CD14-positive monocyte (primary cell): ENCODE data around the gene NTN4. TPM values are rescaled to one million over a fixed set of nuclear protein-coding genes. Genes with fewer than 3 reads are reported as not detected.
"Not testable (repeated sequence)": the region's sequence is repeated elsewhere in the genome, so short reads cannot be mapped to it uniquely, and the experiment has no call there.

Source experiments
- DNase-seq, 3 donors: peaks; one replicate each; pipeline ENCODE4 v3.0.0-alpha.2; 2011 to 2022
- H2AFZ ChIP-seq: 2 replicates; pipeline ENCODE4 v1.6.0; 2012; ENCODE audit warnings: mild to moderate bottlenecking, low read depth, low read length, inconsistent platforms; ENCODE audit not compliant: insufficient read depth, poor library complexity, severe bottlenecking
- H3K27ac ChIP-seq, 2 donors: 1 replicate in 1 of 2; 2 replicates in 1 of 2; pipeline ENCODE4 v1.5.1; 2012 to 2013; ENCODE audit warnings: low read length in 2 of 2, control low read depth in 1 of 2, inconsistent platforms in 1 of 2, low read depth in 1 of 2, mild to moderate bottlenecking in 1 of 2
- H3K27me3 ChIP-seq, 2 donors: one replicate each; pipeline versions ENCODE4 v1.6.0 to v1.6.1; 2011 to 2013; ENCODE audit warnings: low read length in 2 of 2; ENCODE audit not compliant: control insufficient read depth in 2 of 2, insufficient read depth in 2 of 2
- H3K36me3 ChIP-seq, 2 donors: replicated peaks in 1 of 2; 1 replicate in 1 of 2; 2 replicates in 1 of 2; pipeline versions ENCODE4 v1.5.1 to v1.6.1; 2012 to 2013; ENCODE audit warnings: low read length in 2 of 2, control low read depth in 1 of 2, inconsistent platforms in 1 of 2, mild to moderate bottlenecking in 1 of 2; ENCODE audit not compliant: insufficient read depth in 2 of 2, control insufficient read depth in 1 of 2
- H3K4me1 ChIP-seq, 2 donors: 1 replicate in 1 of 2; 2 replicates in 1 of 2; pipeline versions ENCODE4 v1.5.1 to v1.6.1; 2012 to 2013; ENCODE audit warnings: low read length in 2 of 2, control low read depth in 1 of 2, inconsistent platforms in 1 of 2, mild to moderate bottlenecking in 1 of 2, moderate library complexity in 1 of 2; ENCODE audit not compliant: insufficient read depth in 2 of 2, control insufficient read depth in 1 of 2
- H3K4me2 ChIP-seq: replicated peaks from 2 replicates; pipeline ENCODE3; 2012; ENCODE audit warnings: low read length, moderate library complexity, mild to moderate bottlenecking; ENCODE audit not compliant: poor library complexity, severe bottlenecking; ENCODE audit errors: extremely low read depth
- H3K4me3 ChIP-seq, 3 experiments: fragments of 200-600 bp in 1 of 3; sonication (generic) in 1 of 3; replicated peaks in 1 of 3; 1 replicate in 2 of 3; 2 replicates in 1 of 3; pipeline ENCODE4 v1.5.1; 2011 to 2013; ENCODE audit warnings: low read length in 3 of 3, mild to moderate bottlenecking in 3 of 3, control low read depth in 2 of 3, low read depth in 2 of 3, inconsistent platforms in 1 of 3, moderate library complexity in 1 of 3
- H3K79me2 ChIP-seq: 2 replicates; pipeline ENCODE4 v1.6.0; 2012; ENCODE audit warnings: mild to moderate bottlenecking, control low read depth, inconsistent platforms, low read length, moderate library complexity; ENCODE audit not compliant: insufficient read depth
- H3K9ac ChIP-seq: 2 replicates; pipeline ENCODE4 v1.6.0; 2017; ENCODE audit warnings: low read length, mild to moderate bottlenecking; ENCODE audit not compliant: insufficient read depth, poor library complexity, severe bottlenecking
- H3K9me3 ChIP-seq, 2 donors: replicated peaks in 1 of 2; 1 replicate in 1 of 2; 2 replicates in 1 of 2; pipeline versions ENCODE4 v1.5.1 to v1.6.1; 2012 to 2013; ENCODE audit warnings: low read length in 2 of 2, control low read depth in 1 of 2; ENCODE audit not compliant: control insufficient read depth in 1 of 2, insufficient read depth in 1 of 2
- H4K20me1 ChIP-seq: 2 replicates; pipeline ENCODE4 v1.6.0; 2012; ENCODE audit warnings: mild to moderate bottlenecking, low read length, control low read depth, moderate library complexity; ENCODE audit not compliant: insufficient read depth
- H3K27ac Mint-ChIP-seq, 7 donors: one replicate each; pipeline ENCODE4 v1.8.0; 2020; ENCODE audit warnings: mild to moderate bottlenecking in 7 of 7, mixed read lengths in 7 of 7, moderate library complexity in 6 of 7, inconsistent platforms in 2 of 7
- H3K27me3 Mint-ChIP-seq, 3 donors: one replicate each; pipeline ENCODE4 v1.8.0; 2021 to 2022; ENCODE audit warnings: low read depth in 3 of 3, mild to moderate bottlenecking in 3 of 3, mixed read lengths in 3 of 3, moderate library complexity in 3 of 3, inconsistent platforms in 1 of 3
- H3K36me3 Mint-ChIP-seq, 2 donors: one replicate each; pipeline ENCODE4 v1.8.0; 2020; ENCODE audit warnings: mixed read lengths in 2 of 2, inconsistent platforms in 1 of 2, mild to moderate bottlenecking in 1 of 2
- H3K4me1 Mint-ChIP-seq: one replicate; pipeline ENCODE4 v1.8.0; 2020; ENCODE audit warnings: mild to moderate bottlenecking, mixed read lengths
- H3K4me3 Mint-ChIP-seq, 2 donors: one replicate each; pipeline ENCODE4 v1.8.0; 2020; ENCODE audit warnings: mild to moderate bottlenecking in 2 of 2, mixed read lengths in 2 of 2, moderate library complexity in 1 of 2
- H3K9me3 Mint-ChIP-seq, 7 donors: one replicate each; pipeline ENCODE4 v1.8.0; 2020 to 2022; ENCODE audit warnings: mixed read lengths in 7 of 7, mild to moderate bottlenecking in 6 of 7, moderate library complexity in 6 of 7, inconsistent platforms in 2 of 7
- WGBS: methylation state at CpG from one replicate; pipeline ENCODE4 v1.1.5; 2013; ENCODE audit warnings: missing lambda C conversion rate; ENCODE audit not compliant: insufficient coverage; 5-methylcytosine and 5-hydroxymethylcytosine counted together
- intact Hi-C, 2 donors: fragments of 100-400 bp; cut with micrococcal nuclease; formaldehyde crosslinking; loops; one replicate each; pipeline versions ENCODE4 v1.15.0 to v1.15.1; 2023
- polyA plus RNA-seq, 3 donors: library from polyadenylated mRNA; depleted of rRNA in 1 of 3; unstranded in 2 of 3; stranded (reverse) in 1 of 3; fragments of 300-500 nt in 2 of 3; fragments of >200 nt in 1 of 3; fragmentation: Illumina TruSeq in 2 of 3; gene quantifications; 1 replicate in 2 of 3; 2 replicates in 1 of 3; pipeline ENCODE4 v1.2.3, GENCODE V29; 2012 to 2021
- TF ChIP-seq, protein P1 (sequence below): fragments of 200-600 bp; IDR thresholded peaks from one replicate; pipeline ENCODE4 v1.8.0; 2022; ENCODE audit warnings: antibody characterized with exemption, mild to moderate bottlenecking

The NTN4 gene
- polyA plus RNA-seq, 3 donors = not detected

GRCh38 chr12:95621725-95622124 is 168.8 kb downstream of the NTN4 start:
- no peaks in the 10 kb centered on the region for H3K79me2 ChIP-seq
- Mint-ChIP-seq H3K4me3 (no peak overlapping the region), H3K27ac (no peak overlapping the region), H3K27me3 (peaks cover 3 to 9% (median 8%) of the 10 kb centered on the region in 3 donors), H3K4me1 (no peaks in the 10 kb centered on the region), H3K36me3 (no peaks in the 10 kb centered on the region), H3K9me3 (peaks cover 0 to 2% (median 0%) of the 10 kb centered on the region in 7 donors)
- intact Hi-C loops = no loop called here
- no peak overlapping the region for H2AFZ ChIP-seq
- H3K4me1 ChIP-seq = no peaks in the 10 kb centered on the region
- no peaks in the 10 kb centered on the region for H4K20me1 ChIP-seq
- H3K27ac ChIP-seq = no peak overlapping the region
- TF ChIP-seq, protein P1, sequence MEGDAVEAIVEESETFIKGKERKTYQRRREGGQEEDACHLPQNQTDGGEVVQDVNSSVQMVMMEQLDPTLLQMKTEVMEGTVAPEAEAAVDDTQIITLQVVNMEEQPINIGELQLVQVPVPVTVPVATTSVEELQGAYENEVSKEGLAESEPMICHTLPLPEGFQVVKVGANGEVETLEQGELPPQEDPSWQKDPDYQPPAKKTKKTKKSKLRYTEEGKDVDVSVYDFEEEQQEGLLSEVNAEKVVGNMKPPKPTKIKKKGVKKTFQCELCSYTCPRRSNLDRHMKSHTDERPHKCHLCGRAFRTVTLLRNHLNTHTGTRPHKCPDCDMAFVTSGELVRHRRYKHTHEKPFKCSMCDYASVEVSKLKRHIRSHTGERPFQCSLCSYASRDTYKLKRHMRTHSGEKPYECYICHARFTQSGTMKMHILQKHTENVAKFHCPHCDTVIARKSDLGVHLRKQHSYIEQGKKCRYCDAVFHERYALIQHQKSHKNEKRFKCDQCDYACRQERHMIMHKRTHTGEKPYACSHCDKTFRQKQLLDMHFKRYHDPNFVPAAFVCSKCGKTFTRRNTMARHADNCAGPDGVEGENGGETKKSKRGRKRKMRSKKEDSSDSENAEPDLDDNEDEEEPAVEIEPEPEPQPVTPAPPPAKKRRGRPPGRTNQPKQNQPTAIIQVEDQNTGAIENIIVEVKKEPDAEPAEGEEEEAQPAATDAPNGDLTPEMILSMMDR = no peak
- no peak overlapping the region for H3K4me2 ChIP-seq
- H3K9ac ChIP-seq = no peak overlapping the region
- DNase-seq = no peak
- H3K36me3 ChIP-seq = no peaks in the 10 kb centered on the region
- WGBS = 100% methylated on average over 2 of the region's 6 CpGs
- H3K9me3 ChIP-seq = no peaks in the 10 kb centered on the region
- no peak overlapping the region for H3K4me3 ChIP-seq
- no peaks in the 10 kb centered on the region for H3K27me3 ChIP-seq

- no peaks in the 10 kb centered on the region for H3K79me2 ChIP-seq
- no peak overlapping the region for H3K4me2 ChIP-seq
- H3K9me3 ChIP-seq = no peaks in the 10 kb centered on the region
- intact Hi-C loops = no loop called here
- TF ChIP-seq, protein P1 = no peak
- no peaks in the 10 kb centered on the region for H3K4me1 ChIP-seq
- H3K9ac ChIP-seq = no peak overlapping the region
- H3K4me3 Mint-ChIP-seq = no peak overlapping the region
- H3K36me3 ChIP-seq = no peaks in the 10 kb centered on the region
- WGBS = 60% methylated on average over 1 of the region's 4 CpGs
- H3K4me1 Mint-ChIP-seq = no peaks in the 10 kb centered on the region
- no peak overlapping the region for H3K4me3 ChIP-seq
- peaks cover 3 to 9% (median 6%) of the 10 kb centered on the region in 3 donors for H3K27me3 Mint-ChIP-seq
- H3K9me3 Mint-ChIP-seq = peaks cover 0 to 2% (median 0%) of the 10 kb centered on the region in 7 donors
- H2AFZ ChIP-seq = no peak overlapping the region
- no peaks in the 10 kb centered on the region for H3K36me3 Mint-ChIP-seq
- H3K27me3 ChIP-seq = no peaks in the 10 kb centered on the region
- no peak for DNase-seq
- H3K27ac ChIP-seq = no peak overlapping the region
- H4K20me1 ChIP-seq = no peaks in the 10 kb centered on the region
- H3K27ac Mint-ChIP-seq = no peak overlapping the region
Measured at GRCh38 chr12:95620171-95620570, 170.4 kb downstream of the NTN4 start.

- DNase-seq, H3K36me3 Mint-ChIP-seq, H3K27me3 ChIP-seq, H3K27ac ChIP-seq, H4K20me1 ChIP-seq, H3K4me3 Mint-ChIP-seq, H3K9ac ChIP-seq, H3K36me3 ChIP-seq, intact Hi-C loops, H3K4me1 ChIP-seq, H3K4me3 ChIP-seq, H3K4me1 Mint-ChIP-seq, H3K4me2 ChIP-seq, H2AFZ ChIP-seq, H3K27ac Mint-ChIP-seq, H3K9me3 Mint-ChIP-seq, H3K9me3 ChIP-seq, H3K79me2 ChIP-seq, H3K27me3 Mint-ChIP-seq: not testable (repeated sequence)
- WGBS = 89% methylated on average over 3 of the region's 7 CpGs
Measured at GRCh38 chr12:95616470-95616869, 174.1 kb downstream of the NTN4 start.
